GM21515 (cell line): ENCODE data around the gene SYTL3.
"Not testable (repeated sequence)": the region's sequence is repeated elsewhere in the genome, so short reads cannot be mapped to it uniquely, and the experiment has no call there.

Source experiments
- ATAC-seq: cut with Tn5 transposase; IDR thresholded peaks from one replicate; pipeline ENCODE4 v1.9.1; 2021; ENCODE audit not compliant: unreplicated experiment

The SYTL3 gene

GRCh38 chr6:158621694-158622544, 27.9 kb upstream of the SYTL3 start:
- no peak for ATAC-seq

- ATAC-seq = no peak
Observed at GRCh38 chr6:158622545-158623190, 27.2 kb upstream of the SYTL3 start.

- no peak for ATAC-seq
Observed at GRCh38 chr6:158624684-158625682, 24.9 kb upstream of the SYTL3 start.

DNA sequence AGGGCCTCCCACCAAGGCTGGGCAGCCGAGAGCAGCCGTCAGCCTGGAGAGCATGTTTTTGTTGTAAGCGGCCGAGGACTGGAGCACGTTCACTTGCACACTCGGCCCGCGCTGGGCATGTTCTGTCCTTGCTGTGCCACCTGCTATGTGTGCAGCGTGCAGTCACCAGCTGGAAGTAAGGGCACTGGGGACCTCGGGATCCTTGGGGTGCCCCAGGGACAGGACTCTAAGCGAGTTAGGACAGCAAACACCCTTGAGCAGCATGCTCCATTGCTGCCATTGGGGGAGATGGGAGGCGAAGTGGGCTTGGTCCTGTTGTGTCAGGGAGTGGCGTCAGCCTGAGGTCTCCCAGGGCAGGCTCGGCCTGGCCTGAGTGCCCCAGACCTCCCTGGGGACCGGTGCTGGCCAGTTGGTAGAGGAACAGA, 24.0 kb upstream of the SYTL3 start:
- ATAC-seq = no peak

GRCh38 chr6:158626360-158627167, 23.3 kb upstream of the SYTL3 start:
- no peak for ATAC-seq

- ATAC-seq = no peak
Observed at GRCh38 chr6:158627168-158627939, 22.5 kb upstream of the SYTL3 start.

- ATAC-seq = no peak
Observed at GRCh38 chr6:158627940-158628211, 22.0 kb upstream of the SYTL3 start.

DNA sequence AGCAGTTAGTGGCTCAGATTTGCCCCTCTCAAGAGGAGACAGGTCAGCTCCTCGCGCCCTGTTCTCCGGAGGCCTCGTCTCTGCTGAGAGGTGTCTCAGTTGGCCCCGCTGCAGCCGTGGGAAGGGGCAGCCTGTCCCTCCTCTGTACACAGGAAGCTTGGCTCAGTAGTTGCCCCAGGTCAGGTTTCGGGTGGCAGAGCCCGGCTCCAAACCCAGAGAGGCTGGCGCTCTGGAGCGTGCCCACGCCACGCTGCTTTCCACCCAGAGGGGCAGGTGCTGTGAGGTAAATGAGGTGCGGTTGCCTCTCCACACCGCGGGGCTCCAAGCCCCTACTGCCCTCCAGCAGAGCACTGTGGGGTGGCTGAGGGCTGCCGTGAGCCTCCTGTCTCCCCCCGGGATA, 21.3 kb upstream of the SYTL3 start:
- ATAC-seq = no peak

- no peak for ATAC-seq
Observed at GRCh38 chr6:158629367-158630221, 20.3 kb upstream of the SYTL3 start.

DNA sequence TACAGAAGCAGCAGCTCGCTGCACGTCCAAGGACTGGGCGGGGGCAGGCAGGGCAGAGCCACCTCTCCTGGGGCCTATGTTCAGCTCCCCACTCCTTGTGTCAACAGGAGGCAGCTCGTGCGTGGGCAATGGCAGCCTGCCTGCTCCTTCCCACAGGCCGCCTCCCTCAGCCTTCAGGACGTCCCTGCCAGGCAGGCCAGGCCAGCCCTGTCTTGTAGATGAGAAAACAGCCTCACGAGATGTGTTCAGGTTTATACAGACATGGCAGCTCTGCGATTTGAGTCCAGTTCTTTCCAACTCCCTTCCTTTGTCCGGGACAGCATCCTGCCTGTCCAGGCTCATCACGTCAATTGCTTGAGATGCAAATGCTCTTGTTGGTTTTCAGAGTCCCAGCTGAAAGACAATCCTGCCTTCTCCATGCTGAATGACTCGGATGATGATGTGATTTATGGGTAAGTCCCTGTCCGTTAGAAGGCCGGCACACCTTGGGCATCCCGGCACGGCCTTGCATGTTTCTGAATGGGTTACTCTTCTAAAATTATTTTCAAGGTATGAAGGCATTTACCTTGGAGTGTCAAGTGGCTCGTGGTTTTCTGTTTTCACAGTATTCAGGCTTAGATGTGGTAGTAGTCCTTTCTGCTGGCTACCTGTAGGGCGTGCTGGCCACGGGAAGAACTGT, 18.8 kb upstream of the SYTL3 start:
- no peak for ATAC-seq

GRCh38 chr6:158631678-158632537, 17.9 kb upstream of the SYTL3 start:
- ATAC-seq = no peak

DNA sequence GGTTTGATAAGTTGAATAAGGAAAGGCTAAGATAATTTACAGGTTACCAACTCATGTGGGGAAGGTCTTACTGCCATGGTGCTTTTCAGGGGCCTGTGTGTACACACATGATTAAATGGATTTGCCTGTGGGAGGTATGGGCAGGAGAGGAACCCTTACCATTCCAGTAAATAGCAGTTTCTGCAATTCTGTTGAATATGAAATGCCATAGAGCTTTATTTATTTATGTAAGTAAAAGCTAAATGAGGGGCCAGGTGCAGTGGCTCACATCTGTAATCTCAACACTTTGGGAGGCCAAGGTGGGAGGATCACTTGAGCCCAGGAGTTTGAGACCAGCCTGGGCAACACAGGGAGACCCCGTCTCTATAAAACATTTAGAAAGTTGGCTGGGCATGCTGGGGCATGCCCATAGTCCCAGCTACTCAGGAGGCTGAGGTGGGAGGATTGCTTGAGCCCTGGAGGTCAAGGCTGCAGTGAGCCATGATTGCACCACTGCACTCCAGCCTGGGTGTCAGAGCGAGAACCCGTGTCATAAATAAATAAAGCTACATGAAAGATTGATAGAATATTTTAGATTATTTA, 17.2 kb upstream of the SYTL3 start:
- ATAC-seq = not testable (repeated sequence)

GRCh38 chr6:158633127-158633526, 16.7 kb upstream of the SYTL3 start:
- no peak for ATAC-seq

DNA sequence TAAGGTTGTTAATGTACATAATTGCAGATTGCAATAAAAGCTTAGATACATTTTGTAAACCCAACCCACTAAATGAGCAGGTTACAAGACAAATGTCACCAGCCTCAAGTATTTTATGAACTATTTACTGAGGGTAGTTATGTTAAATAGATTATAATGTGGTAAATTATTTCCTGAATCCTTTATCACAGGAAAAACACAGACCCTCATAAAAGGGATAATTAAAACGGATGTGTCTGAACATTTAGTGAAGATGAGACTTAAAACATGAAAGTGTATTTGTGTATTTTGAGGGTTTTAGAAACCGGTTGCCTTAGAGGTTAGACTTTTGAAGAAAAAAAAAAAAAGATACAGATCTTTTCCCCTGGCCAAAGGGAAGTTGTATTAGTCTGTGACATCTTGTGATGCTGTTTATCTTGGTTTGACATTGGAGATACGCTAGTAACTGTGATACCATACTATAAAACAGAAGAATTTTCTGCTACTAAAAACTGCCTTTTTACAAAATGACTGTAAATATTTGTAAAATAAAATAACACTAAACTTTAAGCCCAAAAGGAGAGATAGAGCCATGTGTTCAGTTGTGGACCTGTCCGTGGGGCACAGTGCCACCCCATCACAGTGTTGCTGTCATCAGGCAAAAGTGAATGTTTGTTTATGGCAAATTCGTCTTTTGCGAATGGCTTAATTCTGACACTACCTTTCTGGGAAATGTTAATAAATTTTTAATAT, 15.0 kb upstream of the SYTL3 start:
- no peak for ATAC-seq

- ATAC-seq = no peak
Observed at GRCh38 chr6:158635427-158636073, 14.3 kb upstream of the SYTL3 start.

DNA sequence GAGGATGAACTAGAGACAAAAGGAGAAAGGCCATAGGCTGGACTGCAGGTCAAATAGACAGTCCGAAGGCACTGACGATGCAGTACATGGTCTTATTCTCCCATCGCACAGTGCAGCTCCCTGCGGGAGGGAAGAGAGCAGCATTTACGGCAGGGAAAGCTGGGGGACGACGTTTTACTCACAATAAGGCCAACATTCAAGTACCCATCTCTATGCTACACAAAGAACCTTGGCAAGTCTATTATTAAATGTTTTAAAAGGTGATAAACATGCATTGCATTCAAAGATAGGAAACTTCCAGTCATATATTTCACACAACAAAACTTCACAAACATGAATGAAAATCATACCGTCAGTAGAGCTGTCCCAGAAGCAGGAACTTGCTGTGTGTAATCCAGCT, 13.1 kb upstream of the SYTL3 start:
- no peak for ATAC-seq
